ENCODE data around the gene ZNF605.
A peak's percentile ranks its signal among the peaks of the same experiment; 100 is the strongest.
"Not testable (repeated sequence)": the region's sequence is repeated elsewhere in the genome, so short reads cannot be mapped to it uniquely, and the experiment has no call there.

The ZNF605 gene

DNA sequence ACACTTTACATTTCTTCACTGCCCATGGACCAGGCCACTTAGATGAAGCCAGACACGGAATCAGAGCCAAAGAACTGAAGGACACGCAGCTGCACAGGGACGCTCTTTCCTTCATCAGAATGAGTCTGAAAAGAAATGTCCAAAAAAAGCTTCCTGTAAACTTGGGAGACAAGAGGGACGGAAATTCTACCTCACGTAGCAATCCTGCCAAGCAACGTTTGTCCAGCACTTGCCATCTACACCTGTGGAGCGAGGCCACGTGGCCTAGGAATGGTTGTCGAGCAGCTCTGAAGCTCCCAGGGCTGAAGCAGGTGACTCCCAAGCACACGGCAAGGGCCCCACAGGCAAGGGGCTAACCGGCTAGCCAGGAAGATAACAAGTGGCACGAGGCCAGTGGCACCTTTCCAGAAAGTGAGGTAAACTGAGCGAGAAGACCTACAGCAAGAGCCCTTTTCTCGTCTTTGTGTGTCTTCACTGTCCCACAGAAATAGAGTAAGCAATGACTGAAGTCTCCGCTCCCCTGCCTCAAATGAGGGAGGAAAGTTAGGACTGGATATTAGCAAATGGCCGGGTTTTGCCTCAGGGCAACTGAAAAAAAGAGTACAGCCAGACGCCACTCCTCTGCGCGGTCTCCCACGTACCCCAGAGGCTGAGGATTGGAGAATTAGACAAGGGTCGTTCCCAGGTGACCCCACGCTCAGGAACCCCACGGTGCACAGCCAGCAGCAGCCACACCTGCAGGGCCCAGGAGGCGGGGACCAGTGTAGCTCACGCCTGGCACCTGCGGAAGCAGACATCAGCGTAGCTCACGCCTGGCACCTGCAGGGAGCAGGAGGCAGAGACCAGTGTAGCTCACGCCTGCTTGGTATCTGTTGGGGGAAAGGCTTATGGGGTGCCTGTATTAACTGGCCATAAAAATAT lies 7.7 kb downstream of the ZNF605 start:
- DNase-seq = no peak

DNA sequence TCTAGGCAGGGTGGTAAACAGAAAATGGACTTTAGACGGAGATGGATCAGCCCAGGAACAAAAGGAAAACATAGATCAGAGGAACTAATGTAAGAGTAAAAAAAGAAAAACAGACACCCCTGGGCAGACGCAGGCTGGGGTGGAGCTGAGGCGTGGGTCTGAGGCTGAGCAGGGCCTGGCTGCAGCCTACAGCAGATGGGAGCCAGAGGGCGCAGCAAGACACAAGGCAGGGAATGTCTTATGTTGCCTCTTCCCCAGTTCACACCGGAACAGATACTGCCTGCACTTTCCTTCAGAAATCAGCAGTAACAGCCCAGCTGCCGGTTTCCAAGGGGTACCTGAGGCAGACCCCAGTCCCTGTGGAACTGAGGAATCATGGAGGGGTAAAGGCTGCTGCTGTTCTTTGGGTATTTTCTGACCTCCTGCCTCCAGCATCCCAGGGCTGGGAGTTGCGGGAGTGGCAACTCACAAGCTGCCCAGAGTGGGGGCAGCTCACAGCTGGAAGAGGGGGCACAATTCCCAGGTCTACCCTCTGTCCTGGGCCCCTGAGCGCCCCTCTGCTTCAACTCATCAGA lies 9.8 kb downstream of the ZNF605 start:
- DNase-seq = no peak

DNA sequence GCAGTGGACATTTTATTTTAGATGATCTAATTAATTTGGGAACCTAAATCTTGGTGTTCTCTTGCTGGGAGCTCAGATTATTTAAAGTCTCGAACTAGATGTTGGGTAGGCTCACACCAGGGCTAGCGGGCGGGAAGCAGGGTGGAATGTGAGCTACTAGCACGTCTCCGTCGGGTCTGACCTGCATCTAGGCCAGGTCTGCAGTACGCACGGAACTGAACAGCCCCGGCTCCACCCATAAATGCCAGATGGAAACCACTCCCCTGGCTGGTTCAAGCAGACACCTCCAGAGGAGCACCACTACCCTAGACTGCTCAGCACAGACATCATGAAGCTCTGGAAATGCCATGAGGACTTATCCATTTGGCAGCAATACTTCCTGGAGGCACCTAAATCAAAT lies 10.3 kb downstream of the ZNF605 start:
- DNase-seq = no peak

DNA sequence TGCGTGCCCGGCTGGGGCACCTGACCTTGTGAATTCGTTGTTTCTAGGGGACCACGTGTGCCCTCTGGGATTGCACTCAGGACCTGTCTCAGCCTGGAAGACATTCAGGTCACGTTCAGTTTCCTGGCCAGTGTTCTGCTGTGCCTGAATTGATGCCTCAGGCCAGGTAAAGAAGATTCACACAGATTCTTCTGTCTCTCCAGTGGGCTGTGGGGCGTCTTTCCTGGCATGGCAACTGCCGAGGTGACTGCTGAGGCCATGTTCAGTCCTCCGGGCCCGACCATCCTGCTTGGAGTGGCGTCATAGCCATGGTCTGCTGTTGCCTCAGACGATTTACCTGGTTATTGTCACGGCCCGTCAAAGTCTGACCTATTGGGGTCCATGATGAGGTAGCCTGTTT lies 13.5 kb downstream of the ZNF605 start:
- DNase-seq = no peak

DNA sequence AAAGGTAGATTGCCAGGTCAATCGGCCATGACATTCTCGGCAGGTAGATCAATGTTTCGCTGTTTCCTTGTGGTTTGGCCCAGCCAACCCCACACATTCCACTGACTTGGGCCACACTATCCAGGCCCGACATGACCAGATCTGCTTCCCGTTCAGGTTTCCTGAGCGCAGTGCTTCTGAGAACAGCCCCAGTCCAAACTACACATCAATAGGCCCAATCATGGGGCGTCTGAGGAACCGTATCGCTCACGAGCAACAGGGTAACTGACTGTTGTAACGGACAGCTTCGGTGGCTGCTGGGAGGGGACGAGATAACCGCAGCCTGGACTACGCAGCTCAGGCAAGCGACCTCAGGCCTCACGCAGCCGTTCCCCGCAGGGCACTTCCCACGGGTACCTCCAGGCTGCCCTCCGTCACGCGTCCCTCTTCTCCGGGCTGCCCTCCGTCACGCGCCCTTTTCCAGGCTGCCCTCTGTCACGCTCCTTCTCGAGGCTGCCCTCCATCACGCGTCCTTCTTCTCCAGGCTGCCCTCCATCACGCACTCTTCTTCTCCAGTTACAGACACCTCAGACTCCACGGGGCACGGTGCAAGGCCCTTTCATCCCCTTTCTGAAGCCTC lies 14.7 kb downstream of the ZNF605 start:
- no peak for DNase-seq

DNA sequence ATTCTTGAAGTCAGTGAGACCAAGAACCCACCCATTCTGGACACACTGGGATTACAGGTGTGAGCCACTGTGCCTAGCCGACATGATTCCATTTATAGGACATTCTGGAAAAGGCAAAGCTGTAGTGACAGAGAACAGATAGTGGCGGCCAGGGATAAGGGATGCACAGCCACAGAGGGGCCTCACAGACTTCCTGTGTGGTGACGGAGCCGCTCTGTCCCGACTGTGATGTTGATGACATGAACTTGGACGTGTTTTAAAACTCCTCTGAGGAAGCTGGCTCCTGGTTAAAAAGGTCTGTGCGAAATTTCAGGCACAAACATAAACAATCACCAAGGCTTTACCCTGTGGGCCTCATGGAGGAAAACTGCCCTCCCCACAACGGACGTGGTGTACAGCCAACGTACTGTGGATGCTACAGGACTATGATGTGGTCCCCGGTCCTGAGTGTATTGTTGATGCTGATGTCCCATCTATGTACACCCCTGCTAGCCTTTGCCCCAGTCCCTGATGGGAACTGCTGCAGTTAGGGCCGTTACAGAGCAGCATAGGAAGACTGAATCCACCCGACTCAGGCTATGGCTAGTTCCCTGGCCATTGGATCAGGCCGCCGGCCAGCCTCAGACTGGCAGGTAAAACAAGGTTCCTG lies 15.9 kb downstream of the ZNF605 start:
- DNase-seq = no peak

DNA sequence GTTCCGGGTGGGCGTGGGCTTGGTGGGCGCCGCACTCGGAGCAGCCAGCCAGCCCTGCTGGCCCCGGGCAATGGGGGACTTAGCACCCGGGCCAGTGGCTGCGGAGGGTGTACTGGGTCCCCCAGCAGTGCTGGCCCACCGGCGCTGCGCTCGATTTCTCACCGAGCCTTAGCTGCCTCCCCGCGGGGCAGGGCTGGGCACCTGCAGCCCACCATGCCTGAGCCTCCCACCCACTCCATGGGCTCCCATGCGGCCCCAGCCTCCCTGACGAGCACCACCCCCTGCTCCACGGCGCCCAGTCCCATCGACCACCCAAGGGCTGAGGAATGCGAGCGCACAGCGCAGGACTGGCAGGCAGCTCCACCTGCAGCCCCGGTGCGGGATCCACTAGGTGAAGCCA lies 17.3 kb downstream of the ZNF605 start:
- not testable (repeated sequence) for DNase-seq

DNA sequence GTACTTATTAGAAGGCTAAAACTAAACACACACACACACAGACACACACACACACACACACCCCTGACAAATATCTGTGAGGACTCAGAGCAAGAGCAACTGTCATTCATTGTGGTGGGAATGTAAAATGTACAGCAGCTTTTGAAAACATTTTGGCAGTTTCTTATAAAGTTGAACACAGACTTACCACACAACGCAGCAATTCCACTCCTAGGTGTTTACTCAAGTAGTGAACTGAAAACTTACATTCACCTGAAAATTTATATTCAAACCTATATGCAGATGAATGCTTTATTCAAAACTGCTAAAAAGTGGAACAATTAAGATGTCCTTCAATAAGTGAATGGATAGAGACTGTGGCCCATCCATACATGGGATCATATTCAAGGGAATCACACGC lies 18.6 kb downstream of the ZNF605 start:
- DNase-seq = no peak

DNA sequence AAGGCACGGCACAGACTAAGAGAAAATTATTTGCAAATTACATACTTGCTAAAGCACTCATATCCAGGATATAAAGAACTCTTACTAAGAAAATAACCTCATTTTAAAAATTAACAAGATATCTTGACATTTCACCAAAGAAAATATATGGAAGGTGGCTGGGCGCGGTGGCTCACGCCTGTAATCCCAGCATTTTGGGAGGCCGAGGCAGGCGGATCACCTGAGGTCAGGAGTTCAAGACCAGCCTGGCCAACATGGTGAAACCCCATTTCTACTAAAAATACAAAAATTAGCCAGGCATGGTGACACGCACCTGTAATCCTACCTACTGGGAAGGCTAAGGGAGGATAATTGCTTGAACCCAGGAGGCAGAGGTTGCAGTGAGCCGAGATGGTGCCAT lies 19.2 kb downstream of the ZNF605 start:
- not testable (repeated sequence) for DNase-seq

DNA sequence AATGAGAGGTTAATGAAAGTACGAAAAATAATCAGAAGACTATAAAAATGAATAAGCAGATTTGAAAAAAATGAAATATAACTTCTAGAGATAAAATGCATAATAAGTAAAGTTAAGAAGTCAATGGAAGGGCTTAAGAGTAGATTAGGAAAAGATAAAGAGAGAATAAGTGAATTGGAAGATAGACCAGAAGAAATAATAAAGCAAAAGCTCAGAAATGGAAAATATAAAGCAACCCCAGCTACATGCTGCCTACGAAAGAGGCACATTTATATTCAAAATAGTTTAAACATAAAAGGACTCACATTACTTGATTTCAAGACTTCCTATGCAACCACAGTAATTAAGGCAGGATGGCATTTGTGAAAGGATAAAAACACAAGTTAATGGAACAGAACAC lies 19.9 kb downstream of the ZNF605 start:
- DNase-seq = no peak

DNA sequence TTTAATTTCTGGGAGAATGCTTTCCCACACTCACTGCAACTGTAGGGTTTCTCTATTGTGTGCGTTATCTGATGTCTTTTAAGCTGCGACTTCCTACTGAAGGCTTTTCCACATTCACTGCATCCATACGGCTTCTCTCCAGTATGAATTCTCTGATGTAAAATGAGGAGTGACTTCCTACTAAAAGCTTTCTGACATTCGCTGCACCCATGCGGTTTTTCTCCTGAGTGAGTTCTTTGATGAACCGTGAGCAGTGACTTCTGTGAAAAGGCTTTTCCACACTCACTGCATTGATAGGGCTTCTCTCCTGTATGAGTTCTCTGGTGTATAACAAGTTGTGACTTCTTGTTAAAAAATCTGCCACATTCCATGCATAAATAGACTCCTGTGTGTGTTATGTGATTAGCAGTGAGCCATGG lies 29.7 kb downstream of the ZNF605 start:
- no peak for DNase-seq

DNA sequence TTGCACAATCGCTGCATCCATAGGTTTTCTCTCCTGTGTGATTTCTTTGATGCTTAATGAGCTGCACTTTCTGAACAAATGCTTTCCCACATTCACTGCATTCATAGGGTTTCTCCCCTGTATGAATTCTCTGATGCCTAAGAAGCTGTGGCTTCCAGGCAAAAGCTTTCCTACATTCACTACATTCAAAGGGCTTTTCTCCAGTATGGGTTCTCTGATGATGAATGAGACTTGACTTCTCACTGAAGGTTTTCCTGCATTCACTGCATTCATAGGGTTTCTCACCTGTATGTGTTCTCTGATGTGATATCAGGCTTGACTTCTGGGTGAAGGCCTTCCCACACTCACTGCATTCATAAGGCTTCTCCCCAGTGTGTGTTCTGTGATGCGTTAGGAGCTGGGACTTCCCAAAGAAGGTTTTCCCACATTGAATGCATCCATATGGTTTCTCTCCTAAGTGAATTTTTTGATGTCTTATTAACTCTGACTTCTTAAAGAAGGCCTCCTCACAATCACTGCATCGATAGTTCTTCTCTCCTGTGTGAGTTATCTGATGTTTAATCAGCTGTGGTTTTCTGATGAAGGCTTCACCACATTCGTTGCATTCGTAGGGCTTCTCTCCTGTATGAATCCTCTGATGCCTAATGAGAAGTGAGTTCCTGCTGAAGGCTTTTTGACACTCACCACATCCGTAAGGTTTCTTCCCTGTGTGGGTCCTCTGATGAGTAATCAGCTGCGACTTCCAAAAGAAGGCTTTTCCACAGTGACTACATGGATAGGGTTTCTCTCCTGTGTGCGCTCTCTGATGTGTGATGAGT lies 30.3 kb downstream of the ZNF605 start:
- no peak for DNase-seq

DNA sequence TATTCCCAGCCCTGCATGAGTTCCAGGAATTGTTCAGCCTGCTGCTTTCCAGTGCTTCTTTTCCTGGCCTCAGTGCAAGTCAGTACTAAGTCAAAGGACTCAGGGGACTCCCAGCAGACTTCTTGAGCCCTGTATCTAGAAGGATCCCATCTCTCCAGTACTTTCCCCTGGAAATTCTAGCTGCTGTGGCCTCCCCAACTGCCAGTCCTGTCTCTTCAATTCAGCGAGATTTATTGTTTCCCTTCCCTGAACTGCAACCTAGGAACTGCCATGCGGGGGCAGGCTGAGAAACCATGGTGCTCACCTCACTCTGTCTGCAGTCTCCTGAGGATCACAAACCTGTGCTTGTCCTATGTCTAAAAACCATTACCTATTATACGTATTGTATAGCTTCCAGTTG lies 31.8 kb downstream of the ZNF605 start:
- no peak for DNase-seq

DNA sequence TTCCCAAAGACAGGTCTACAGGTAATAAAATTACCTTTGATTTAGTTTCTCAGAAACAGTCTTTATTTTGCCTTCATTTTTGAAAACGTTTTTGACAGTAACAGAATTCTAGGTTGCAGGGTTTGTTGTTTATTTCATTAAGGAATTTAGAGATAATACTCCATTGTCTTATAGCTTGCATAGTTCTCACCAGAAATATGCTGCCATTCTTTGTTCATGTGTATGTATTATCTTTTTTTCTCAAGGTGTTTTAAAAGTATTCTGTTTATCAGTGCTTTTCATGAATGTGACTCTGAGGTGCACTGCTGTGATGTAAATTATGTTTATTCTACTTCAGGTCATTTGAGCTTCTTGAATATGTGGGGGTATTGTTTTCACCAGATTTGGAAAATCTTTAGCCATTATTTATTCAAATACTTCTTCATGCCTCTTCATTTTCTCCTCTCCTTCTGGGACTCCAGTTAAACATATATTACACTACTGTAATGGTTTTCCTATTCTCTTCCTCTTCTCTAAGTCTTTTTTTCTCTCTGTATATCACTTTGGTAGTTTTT lies 32.7 kb downstream of the ZNF605 start:
- DNase-seq = no peak

DNA sequence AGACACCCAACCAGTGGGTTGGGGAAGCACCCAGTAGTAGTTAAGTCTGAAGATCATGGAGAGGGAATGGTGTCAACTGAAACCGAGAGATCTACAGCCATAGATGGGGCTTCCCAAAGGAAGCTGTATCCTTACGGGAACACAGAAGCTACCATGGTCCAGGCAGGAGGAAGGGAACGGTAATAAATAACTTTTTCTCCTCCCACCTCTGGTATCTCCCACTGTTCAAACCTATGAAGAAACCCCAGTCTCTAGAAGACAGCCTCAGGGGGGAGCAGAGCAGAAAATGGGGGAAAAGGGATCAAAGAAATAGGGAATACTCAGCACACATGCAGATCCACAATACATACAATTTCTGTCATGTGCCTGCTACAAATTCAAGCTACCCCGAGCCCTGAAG lies 33.4 kb downstream of the ZNF605 start:
- no peak for DNase-seq

DNA sequence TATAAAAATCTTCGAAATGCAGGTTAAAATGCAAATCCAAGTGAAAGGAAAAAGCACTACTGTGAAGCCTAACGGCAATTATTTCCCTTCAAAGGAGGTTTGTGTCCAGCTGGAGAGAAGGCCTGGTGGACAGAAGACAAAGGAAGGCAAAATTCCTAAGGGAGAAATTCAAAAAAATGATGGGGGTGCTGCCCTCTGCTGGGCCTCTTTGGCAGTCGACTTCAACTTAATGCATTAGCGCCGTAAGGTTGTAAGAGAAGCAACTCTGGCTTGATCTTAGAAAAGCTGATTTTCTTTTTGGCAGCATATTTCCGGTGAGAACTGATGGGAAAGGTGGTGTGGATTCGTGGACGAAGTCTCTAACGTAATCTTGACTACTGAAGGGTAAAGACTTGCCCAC lies 34.4 kb downstream of the ZNF605 start:
- DNase-seq = no peak

DNA sequence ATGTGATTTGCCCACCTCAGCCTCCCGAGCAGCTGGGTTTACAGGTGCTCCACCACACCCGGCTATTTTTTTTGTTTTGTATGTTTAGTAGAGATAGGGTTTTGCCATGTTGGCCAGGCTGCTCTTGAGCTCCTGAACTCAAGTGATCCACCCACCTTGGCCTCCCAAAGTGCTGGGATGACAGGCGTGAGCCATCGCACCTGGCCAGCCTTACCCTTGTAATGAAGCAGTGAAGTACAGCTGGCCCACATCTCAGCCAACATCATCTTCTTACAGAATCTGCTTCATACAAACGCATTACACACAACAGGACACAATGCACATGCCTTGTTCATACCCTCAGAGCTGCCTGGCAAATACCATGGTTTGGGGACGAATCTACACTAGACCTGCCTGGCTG lies 37.4 kb downstream of the ZNF605 start:
- no peak for DNase-seq

DNA sequence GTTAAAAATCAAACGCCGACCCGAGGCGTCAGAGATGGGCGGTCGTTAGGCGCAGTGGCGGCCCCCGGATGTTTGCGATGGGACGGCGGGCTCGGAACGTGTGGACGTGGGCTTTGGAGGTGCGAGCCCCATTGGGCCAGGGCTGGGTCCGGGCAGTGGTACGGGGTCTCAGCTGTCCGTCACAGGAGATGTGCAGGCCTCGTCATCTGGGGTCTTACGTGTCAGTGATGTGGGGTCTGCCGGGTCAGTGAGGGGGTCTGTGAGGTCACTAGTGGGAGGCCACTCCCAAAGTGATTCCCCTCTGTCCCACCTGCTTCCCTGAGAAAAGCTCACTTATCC lies 47.1 kb downstream of the ZNF605 start:
- no peak for DNase-seq

DNA sequence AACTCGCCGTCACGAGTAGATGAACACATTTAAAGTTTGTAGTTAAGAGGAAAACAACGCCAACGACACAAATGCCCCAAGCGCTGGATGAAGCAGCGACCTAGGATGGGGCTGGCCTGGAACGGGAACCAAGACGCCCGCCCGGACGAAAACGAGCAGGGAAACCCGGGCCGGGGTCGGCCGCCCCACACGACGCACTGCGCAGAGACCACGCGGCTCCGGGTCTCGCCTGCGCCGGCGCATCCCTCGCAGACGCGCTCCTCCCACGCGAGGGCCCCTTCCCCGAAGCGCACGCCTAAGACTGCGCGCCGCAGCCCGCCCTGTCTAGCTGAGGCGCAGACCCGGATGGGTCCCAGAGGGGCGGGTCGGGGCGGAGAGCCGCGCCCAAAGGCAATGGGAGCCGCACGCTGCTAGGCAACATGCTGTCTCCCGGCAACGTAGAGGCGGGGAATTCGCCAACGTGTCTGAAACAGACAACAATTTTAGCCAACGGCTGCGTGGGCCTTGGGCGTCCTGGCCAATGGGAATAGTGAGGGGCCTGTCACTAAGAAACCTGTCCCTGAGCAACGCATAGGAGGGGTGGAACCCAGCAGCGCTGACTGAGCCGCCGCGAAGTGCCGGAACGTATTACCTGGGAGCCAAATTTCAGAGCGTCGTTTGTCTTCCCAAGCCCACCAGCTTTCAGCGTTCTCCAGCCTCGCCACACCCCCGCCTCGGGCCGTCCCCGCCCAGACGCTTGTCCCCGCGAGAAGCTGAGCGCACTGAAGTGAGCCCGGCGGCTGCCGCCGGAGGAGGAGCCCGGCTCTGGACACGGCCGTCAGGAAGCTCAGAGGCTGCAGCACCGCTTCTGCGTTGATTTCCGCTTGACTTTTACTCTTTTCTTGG lies 47.7 kb downstream of the ZNF605 start:
- peak; percentile 91 to 96 (median 95) for DNase-seq

DNA sequence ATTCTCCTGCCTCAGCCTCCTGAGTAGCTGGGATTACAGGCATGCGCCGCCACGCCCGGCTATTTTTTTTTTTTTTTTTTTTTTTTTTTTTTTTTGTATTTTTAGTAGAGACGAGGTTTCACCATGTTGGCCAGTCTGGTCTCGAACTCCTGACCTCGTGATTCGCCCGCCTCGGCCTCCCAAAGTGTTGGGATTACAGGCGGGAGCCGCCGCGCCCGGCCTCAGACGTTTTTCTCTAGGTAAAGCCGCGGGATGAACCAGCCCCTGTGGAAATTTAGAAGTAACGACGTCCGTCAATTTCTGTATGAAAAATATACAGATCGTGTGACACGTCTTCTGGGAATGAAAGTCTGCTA lies 48.3 kb downstream of the ZNF605 start:
- DNase-seq = not testable (repeated sequence)

DNA sequence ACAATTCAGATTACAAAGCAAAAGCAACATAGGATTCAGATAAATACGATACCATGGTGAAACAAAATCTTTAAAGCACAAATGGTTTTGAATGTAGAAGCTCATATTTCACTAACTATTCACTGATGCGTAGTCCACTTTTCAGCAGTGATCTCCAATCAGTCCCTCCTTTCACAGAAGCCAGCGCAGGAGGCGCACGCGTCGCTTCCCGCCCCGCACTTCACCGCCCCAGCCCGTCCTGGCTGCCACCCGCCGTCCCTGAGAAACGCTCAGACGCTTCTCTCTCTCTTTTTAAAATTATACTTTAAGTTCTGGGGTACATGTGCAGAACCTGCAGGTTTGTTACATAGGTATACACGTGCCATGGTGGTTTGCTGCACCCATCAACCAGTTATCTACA lies 48.9 kb downstream of the ZNF605 start:
- DNase-seq = no peak

Data from T-helper 2 cell (primary cell).